HG02943 (cell line): ENCODE measurements around the gene AQP1.

Experiments used
- ATAC-seq: cut with Tn5 transposase; IDR thresholded peaks from one replicate; pipeline ENCODE4 v1.9.1; 2021; ENCODE audit warnings: mild to moderate bottlenecking, low read depth, moderate library complexity; ENCODE audit not compliant: unreplicated experiment

The AQP1 gene

GRCh38 chr7:30911561-30911969, at the start of gene AQP1:
Gene AQP1, plus strand, starts transcription at chr7:30911853. Its CDS starts 57 bp downstream, at chr7:30911910.
- ATAC-seq: no peak

GRCh38 chr7:30862995-30863705, 48.5 kb upstream of the AQP1 start:
- ATAC-seq: no peak

GRCh38 chr7:30863706-30864035, 48.0 kb upstream of the AQP1 start:
- ATAC-seq: no peak

- ATAC-seq: no peak
Observed at GRCh38 chr7:30864101-30864500, 47.6 kb upstream of the AQP1 start.

- ATAC-seq: no peak
Observed at GRCh38 chr7:30865076-30865475, 46.6 kb upstream of the AQP1 start.

- no peak for ATAC-seq
Observed at GRCh38 chr7:30865821-30866220, 45.8 kb upstream of the AQP1 start.

- ATAC-seq: no peak
Observed at GRCh38 chr7:30866939-30867338, 44.7 kb upstream of the AQP1 start.

GRCh38 chr7:30867483-30867882, 44.2 kb upstream of the AQP1 start:
- no peak for ATAC-seq

- no peak for ATAC-seq
Observed at GRCh38 chr7:30869794-30870611, 41.6 kb upstream of the AQP1 start.

- no peak for ATAC-seq
Observed at GRCh38 chr7:30870821-30871518, 40.7 kb upstream of the AQP1 start.

GRCh38 chr7:30871655-30872054, 40.0 kb upstream of the AQP1 start:
- no peak for ATAC-seq

- ATAC-seq: no peak
Observed at GRCh38 chr7:30873207-30873606, 38.4 kb upstream of the AQP1 start.

GRCh38 chr7:30873656-30874055, 38.0 kb upstream of the AQP1 start:
- ATAC-seq: no peak

- ATAC-seq: no peak
Observed at GRCh38 chr7:30874656-30875302, 36.9 kb upstream of the AQP1 start.

GRCh38 chr7:30877015-30877769, 34.5 kb upstream of the AQP1 start:
- ATAC-seq: no peak

- ATAC-seq: no peak
Observed at GRCh38 chr7:30877993-30878392, 33.7 kb upstream of the AQP1 start.

GRCh38 chr7:30879139-30880124, 32.2 kb upstream of the AQP1 start:
- no peak for ATAC-seq

- ATAC-seq: no peak
Observed at GRCh38 chr7:30880125-30880720, 31.4 kb upstream of the AQP1 start.

GRCh38 chr7:30880941-30881340, 30.7 kb upstream of the AQP1 start:
- no peak for ATAC-seq
